ENCODE results near the gene CYP4A11.

GRCh38 chr1:46948629-46949416 lies 7.5 kb upstream of the CYP4A11 start:
- TF ChIP-seq JUND (IDR thresholded peaks at IDR 0.05; ENCODE audit: borderline replicate concordance, low read depth, low read length) (no peak), JUND (tag; IDR thresholded peaks at IDR 0.05; ENCODE audit: borderline replicate concordance, low read depth, low read length) (no peak), SRF (CRISPR knock-in tag; IDR thresholded peaks at IDR 0.05) (no peak), KLF6 (CRISPR knock-in tag; IDR thresholded peaks at IDR 0.05; ENCODE audit: borderline replicate concordance) (no peak), ZFP30 (CRISPR knock-in tag; IDR thresholded peaks at IDR 0.05; ENCODE audit: borderline replicate concordance) (no peak), JUN (IDR thresholded peaks at IDR 0.05; ENCODE audit: borderline replicate concordance, low read depth, low read length) (no peak), JUN (CRISPR knock-in tag; IDR thresholded peaks at IDR 0.05; ENCODE audit: borderline replicate concordance) (no peak), ZNF561 (CRISPR knock-in tag; conservative IDR thresholded peaks at IDR 0.05) (no peak), CHD2 (IDR thresholded peaks at IDR 0.05; ENCODE audit: low read depth, low read length) (no peak), ZNF76 (CRISPR knock-in tag; IDR thresholded peaks at IDR 0.05; ENCODE audit: borderline replicate concordance) (no peak), EP300 (IDR thresholded peaks at IDR 0.05; ENCODE audit: low read length) (no peak), ZFP36 (IDR thresholded peaks at IDR 0.05; ENCODE audit: low read depth, low read length, partially characterized antibody) (no peak), HSF4 (CRISPR knock-in tag; IDR thresholded peaks at IDR 0.05; ENCODE audit: borderline replicate concordance) (no peak), RAD21 (CRISPR knock-in tag; conservative IDR thresholded peaks at IDR 0.05 in 1 of 2, IDR thresholded peaks at IDR 0.05 in 1 of 2) (no peak), FIP1L1 (IDR thresholded peaks at IDR 0.05; ENCODE audit: low read depth, low read length, poor library complexity, severe bottlenecking) (no peak), POLR3G (IDR thresholded peaks at IDR 0.05; ENCODE audit: extremely low read depth, insufficient read length, insufficient replicate concordance) (no peak)

Measured in K562 (cell line).